Measurements from ENCODE around the gene ZNF595. TPM values are rescaled to one million over a fixed set of nuclear protein-coding genes. Genes with fewer than 3 reads are reported as not detected.

Gene ZNF595
- total RNA-seq, 1 experiment from 2014 or later, result 36.7 TPM

DNA sequence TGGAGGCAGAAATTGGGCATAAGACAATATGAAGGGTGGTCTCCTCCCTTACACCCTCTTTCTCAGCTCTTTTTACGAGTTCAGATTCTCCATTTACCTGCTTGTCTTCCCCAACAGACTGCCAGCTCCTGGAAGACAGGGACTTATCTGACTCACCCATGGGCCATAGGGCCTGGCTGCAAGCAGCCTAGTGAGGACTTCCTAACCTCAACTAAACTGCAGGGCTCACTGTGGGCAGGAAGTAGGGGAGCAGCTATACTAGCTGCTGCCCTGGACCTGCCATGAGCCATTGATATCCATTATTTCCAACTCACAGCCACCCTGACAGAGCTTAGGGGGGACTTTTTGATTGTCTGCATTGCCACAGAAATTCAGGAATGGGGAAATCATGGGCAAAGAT, 59.6 kb downstream of the ZNF595 start:
- ChIA-PET CTCF (interaction anchor here (1.2 kb wide), 1 partner anchor 227 kb away, joined by 3 read pairs; no protein-coding TSS in a partner anchor), POLR2A (no interaction called here)
- TF ChIP-seq, protein P1, sequence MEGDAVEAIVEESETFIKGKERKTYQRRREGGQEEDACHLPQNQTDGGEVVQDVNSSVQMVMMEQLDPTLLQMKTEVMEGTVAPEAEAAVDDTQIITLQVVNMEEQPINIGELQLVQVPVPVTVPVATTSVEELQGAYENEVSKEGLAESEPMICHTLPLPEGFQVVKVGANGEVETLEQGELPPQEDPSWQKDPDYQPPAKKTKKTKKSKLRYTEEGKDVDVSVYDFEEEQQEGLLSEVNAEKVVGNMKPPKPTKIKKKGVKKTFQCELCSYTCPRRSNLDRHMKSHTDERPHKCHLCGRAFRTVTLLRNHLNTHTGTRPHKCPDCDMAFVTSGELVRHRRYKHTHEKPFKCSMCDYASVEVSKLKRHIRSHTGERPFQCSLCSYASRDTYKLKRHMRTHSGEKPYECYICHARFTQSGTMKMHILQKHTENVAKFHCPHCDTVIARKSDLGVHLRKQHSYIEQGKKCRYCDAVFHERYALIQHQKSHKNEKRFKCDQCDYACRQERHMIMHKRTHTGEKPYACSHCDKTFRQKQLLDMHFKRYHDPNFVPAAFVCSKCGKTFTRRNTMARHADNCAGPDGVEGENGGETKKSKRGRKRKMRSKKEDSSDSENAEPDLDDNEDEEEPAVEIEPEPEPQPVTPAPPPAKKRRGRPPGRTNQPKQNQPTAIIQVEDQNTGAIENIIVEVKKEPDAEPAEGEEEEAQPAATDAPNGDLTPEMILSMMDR (IDR thresholded peaks at IDR 0.05), result no peak
- TF ChIP-seq SIN3A (IDR thresholded peaks at IDR 0.05; ENCODE audit: borderline replicate concordance, insufficient read depth, low read depth, low read length) (no peak), TCF7L2 (IDR thresholded peaks at IDR 0.05; ENCODE audit: low read depth, low read length) (no peak), POLR2AphosphoS5 (IDR thresholded peaks at IDR 0.05; ENCODE audit: low read depth, low read length) (no peak)
- TF ChIP-seq, protein P2, sequence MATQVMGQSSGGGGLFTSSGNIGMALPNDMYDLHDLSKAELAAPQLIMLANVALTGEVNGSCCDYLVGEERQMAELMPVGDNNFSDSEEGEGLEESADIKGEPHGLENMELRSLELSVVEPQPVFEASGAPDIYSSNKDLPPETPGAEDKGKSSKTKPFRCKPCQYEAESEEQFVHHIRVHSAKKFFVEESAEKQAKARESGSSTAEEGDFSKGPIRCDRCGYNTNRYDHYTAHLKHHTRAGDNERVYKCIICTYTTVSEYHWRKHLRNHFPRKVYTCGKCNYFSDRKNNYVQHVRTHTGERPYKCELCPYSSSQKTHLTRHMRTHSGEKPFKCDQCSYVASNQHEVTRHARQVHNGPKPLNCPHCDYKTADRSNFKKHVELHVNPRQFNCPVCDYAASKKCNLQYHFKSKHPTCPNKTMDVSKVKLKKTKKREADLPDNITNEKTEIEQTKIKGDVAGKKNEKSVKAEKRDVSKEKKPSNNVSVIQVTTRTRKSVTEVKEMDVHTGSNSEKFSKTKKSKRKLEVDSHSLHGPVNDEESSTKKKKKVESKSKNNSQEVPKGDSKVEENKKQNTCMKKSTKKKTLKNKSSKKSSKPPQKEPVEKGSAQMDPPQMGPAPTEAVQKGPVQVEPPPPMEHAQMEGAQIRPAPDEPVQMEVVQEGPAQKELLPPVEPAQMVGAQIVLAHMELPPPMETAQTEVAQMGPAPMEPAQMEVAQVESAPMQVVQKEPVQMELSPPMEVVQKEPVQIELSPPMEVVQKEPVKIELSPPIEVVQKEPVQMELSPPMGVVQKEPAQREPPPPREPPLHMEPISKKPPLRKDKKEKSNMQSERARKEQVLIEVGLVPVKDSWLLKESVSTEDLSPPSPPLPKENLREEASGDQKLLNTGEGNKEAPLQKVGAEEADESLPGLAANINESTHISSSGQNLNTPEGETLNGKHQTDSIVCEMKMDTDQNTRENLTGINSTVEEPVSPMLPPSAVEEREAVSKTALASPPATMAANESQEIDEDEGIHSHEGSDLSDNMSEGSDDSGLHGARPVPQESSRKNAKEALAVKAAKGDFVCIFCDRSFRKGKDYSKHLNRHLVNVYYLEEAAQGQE (IDR thresholded peaks at IDR 0.05; ENCODE audit: insufficient read depth in 1 of 2, low read depth in 2 of 2, low read length in 1 of 2), result no peak
- intact Hi-C loops (cut with micrococcal nuclease; ENCODE audit: unreplicated experiment), result no loop called here
- no peak overlapping the region for H3K27ac ChIP-seq (ENCODE audit: low read length)
- no TSS peak for BruUV-seq (replicated peaks)
- ATAC-seq, result no peak
- H3K9me3 ChIP-seq (ENCODE audit: control insufficient read depth, insufficient read depth, low read depth, low read length), result no peaks in the 10 kb centered on the region
- no peaks in the 10 kb centered on the region for H3K27me3 ChIP-seq (ENCODE audit: control insufficient read depth, insufficient read depth, low read length)
- no peak for DNase-seq (ENCODE audit: low read depth, low spot score)
- H3K4me1 ChIP-seq (ENCODE audit: control insufficient read depth, insufficient read depth, low read length), result no peaks in the 10 kb centered on the region
- H3K36me3 ChIP-seq (ENCODE audit: control insufficient read depth, insufficient read depth, low read length), result no peaks in the 10 kb centered on the region
- in situ Hi-C loops (cut with HindIII; ENCODE audit: low pct_unique_long_range_greater_than_20kb, low sequenced_read_pairs), result no loop called here
- no peak overlapping the region for H3K4me3 ChIP-seq (ENCODE audit: low read depth in 2 of 2, low read length in 2 of 2)

DNA sequence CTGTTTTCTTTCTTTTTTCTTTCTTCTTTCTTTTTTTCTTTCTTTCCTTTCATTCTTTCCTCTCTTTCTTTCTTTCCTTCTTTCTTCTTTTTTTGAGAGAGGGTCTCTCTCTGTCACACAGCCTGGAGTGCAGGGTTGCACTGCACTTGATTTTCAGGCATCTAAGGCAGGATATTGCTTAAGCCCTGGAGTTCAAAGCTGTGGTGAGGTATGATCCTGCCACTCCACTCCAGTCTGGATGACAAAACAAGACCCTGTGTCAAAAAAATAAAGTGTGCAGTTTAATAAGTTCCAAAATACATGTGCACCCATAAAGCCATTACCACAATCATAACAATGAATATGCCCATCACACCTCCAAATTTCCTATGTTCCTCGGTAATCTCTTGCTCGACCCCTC, 60.6 kb downstream of the ZNF595 start:
- POLR2A ChIA-PET, result no interaction called here
- ATAC-seq, result no peak
- no TSS peak for BruUV-seq (replicated peaks)
- Histone ChIP-seq H3K36me3 (ENCODE audit: control insufficient read depth, insufficient read depth, low read length) (no peaks in the 10 kb centered on the region), H3K4me1 (ENCODE audit: control insufficient read depth, insufficient read depth, low read length) (no peaks in the 10 kb centered on the region), H3K9me3 (ENCODE audit: control insufficient read depth, insufficient read depth, low read depth, low read length) (no peaks in the 10 kb centered on the region), H3K27ac (ENCODE audit: low read length) (no peak overlapping the region), H3K27me3 (ENCODE audit: control insufficient read depth, insufficient read depth, low read length) (no peaks in the 10 kb centered on the region), H3K4me3 (ENCODE audit: low read depth in 2 of 2, low read length in 2 of 2) (no peak overlapping the region)
- intact Hi-C loops (cut with micrococcal nuclease; ENCODE audit: unreplicated experiment) (no loop called here), in situ Hi-C loops (cut with HindIII; ENCODE audit: low pct_unique_long_range_greater_than_20kb, low sequenced_read_pairs) (no loop called here)
- no peak for TF ChIP-seq SIN3A (IDR thresholded peaks at IDR 0.05; ENCODE audit: borderline replicate concordance, insufficient read depth, low read depth, low read length)
- TF ChIP-seq, protein P2 (IDR thresholded peaks at IDR 0.05; ENCODE audit: insufficient read depth in 1 of 2, low read depth in 2 of 2, low read length in 1 of 2), result no peak
- no peak for TF ChIP-seq POLR2AphosphoS5 (IDR thresholded peaks at IDR 0.05; ENCODE audit: low read depth, low read length)
- TF ChIP-seq TCF7L2 (IDR thresholded peaks at IDR 0.05; ENCODE audit: low read depth, low read length), result no peak
- TF ChIP-seq, protein P1 (IDR thresholded peaks at IDR 0.05), result no peak
- no peak for DNase-seq (ENCODE audit: low read depth, low spot score)
- CTCF ChIA-PET, result no interaction called here
